GM12874 (cell line): ENCODE data around the gene TSEN34.
A peak's percentile ranks its signal among the peaks of the same experiment; 100 is the strongest.

Experiments used
- CTCF ChIP-seq: IDR thresholded peaks from 2 replicates; pipeline ENCODE4 v1.5.1; 2011; ENCODE audit warnings: low read depth, mild to moderate bottlenecking, control low read depth, low read length, moderate library complexity; ENCODE audit not compliant: insufficient read depth

Gene TSEN34

GRCh38 chr19:54172471-54173358, 18.4 kb upstream of the TSEN34 start, which contains the start of gene TMC4:
TSS of gene TMC4 (minus strand) at chr19:54173160. CDS start at chr19:54173117, 43 bp downstream.
- TF ChIP-seq CTCF, result peak; percentile 26; the same call in 1 of the 2 replicates

GRCh38 chr19:54173359-54173699, 17.8 kb upstream of the TSEN34 start:
- TF ChIP-seq CTCF, result no peak

GRCh38 chr19:54173951-54174834, 16.9 kb upstream of the TSEN34 start:
- no peak for TF ChIP-seq CTCF

DNA sequence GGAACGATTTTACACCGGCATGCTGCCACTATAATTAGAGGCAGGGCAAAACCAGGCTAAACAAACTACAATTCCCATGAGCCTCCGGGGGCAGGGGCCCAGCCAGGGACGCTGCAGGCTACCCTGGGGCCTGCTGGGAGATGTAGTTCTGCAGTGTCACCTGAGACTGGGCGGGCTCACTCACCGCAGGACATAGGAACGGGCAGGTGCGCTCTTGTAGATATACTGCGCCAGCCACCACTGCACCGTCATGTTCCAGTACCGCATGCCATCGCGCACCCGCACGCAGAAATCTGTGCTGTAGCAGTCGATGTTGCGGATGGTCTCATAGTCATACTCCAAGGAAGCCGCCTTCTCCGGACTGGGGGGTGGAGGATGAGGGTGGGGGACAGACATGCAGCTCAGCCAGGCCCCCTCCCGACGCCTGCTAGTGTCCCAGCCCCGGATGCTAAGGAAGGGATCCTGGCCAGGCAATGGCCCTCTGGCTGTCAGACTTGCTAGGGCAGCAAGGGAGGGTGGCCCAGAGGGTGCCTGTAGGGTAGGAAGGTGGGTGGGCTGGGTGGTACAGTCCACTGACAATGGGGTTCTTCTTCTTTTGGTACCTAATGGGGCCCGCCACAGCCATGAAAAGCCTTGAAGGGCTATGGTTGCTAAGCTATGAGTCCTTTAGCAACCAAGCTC, 12.4 kb upstream of the TSEN34 start:
- no peak for TF ChIP-seq CTCF

DNA sequence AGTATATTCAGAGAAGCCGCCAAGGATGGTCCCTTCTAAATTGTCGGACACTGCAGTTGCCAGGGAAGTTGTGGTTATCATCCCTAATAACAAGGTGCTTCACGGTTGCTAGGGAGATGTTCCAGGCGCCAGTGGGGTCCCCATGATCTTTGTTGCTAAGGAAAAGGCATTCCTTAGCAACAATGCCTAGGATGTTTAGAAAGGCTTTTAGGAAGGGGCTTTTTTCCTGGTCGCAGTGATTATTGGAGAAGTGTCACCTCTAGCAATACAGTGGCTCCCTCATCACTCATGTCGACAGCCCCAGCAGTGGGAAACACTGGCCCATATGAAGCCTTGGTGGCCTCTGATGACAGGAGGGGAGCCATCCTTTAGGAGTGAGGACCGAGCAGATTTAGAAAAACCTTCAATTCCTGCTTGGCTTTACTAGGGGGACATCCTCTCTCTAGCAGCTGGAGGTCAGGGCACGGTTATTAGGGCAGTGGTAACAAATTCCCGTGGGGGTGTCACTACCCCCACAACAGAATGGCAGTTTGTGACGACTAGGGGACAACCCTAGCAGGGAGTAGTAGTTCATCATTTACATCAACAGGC, 11.8 kb upstream of the TSEN34 start:
- no peak for TF ChIP-seq CTCF

DNA sequence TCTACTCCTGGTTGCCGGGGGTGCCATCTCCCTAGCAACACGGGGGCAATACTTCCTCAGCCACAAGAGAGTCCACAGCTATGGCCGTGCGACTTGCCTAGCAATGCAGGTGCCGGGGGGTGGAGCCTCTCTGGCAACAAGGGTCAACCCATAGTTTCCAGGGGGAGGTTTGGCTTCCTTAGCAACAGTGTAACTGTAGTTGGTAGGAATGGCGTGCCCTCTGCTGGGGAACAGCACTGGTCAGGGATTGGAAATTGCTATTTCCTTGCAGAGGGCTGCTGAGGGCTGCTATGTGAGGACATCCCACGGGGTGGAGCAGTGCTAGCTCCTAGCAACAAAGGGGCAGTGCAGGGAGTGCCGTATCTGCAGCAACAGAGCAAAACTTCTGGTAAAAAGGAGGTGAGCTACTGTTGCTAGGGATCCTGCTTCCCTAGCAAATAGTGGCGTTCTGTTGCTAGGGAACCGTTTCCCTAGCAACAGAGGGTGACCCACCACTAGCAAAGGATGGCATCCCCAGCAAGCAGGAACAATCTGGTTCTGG, 11.1 kb upstream of the TSEN34 start:
- peak; percentile 46 for TF ChIP-seq CTCF
